Stromal cell of bone marrow (primary cell): ENCODE results near the gene NCBP3.

Source experiments
- DNase-seq: peaks from one replicate; pipeline ENCODE4 v3.0.0-alpha.2; 2012; ENCODE audit warnings: low read depth

Gene NCBP3, protein sequence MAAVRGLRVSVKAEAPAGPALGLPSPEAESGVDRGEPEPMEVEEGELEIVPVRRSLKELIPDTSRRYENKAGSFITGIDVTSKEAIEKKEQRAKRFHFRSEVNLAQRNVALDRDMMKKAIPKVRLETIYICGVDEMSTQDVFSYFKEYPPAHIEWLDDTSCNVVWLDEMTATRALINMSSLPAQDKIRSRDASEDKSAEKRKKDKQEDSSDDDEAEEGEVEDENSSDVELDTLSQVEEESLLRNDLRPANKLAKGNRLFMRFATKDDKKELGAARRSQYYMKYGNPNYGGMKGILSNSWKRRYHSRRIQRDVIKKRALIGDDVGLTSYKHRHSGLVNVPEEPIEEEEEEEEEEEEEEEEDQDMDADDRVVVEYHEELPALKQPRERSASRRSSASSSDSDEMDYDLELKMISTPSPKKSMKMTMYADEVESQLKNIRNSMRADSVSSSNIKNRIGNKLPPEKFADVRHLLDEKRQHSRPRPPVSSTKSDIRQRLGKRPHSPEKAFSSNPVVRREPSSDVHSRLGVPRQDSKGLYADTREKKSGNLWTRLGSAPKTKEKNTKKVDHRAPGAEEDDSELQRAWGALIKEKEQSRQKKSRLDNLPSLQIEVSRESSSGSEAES

DNA sequence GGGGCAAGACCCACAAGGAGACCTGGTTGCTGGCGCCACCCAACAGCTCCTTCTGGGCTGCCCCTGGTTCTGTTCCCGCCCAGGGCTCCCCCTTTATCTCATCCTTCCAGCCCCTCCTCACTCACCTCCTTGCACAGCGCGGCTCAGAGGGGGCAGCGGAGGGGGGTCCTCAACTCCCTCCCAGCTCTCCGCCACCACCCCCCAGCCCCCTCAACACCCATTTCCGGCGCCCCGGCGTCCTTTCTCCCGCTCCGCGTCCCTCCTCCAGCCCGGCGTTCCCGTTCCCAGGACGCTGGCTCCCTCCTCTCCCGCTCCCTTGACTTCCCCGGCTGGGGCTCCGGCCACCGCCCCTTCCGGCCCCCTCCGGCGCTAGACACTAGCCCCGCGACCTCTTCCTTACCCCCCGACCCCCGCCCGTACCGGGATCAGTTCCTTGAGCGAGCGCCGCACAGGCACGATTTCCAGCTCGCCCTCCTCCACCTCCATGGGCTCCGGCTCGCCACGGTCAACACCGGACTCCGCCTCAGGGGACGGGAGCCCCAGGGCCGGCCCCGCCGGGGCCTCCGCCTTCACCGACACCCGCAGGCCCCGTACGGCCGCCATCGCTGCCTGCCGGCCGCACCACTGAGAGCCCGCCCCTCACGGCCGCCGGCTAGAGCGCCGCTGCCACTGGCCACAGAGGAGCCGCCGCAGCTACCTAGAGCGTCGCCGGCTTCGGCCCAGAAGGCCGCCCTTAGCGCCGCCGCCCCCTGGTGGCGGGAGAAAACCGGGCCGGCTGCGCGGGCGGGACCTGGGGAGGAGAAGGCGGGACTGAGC lies at the start of gene NCBP3:
TSS of gene NCBP3 (minus strand) at position 626 of the 816 bp plus-strand sequence. CDS start at position 603, 23 bp downstream.
- DNase-seq, result peak; percentile 82

DNA sequence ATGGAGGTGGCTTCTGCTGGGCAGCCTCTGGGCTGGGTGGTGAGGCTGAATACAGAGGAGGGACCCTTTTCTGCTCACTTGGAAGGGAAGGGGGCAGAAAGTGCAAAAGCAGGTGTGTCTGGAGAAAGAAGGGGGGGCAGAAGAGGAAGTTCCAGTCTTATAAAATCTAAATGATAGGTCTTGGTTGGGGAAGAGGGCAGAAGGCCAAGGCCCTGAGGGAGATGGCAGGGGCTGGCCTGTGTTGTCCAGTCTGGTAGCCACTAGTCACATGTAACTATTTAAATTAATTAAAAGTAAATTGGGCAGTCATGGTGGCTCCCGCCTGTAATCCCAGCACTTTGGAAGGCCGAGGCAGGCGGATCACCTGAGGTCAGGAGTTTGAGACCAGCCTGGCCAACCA lies 49.3 kb upstream of the NCBP3 start:
- no peak for DNase-seq

- DNase-seq, result no peak
Measured at GRCh38 chr17:3894911-3895343, 48.9 kb upstream of the NCBP3 start.

GRCh38 chr17:3894188-3894587 lies 48.1 kb upstream of the NCBP3 start:
- no peak for DNase-seq

DNA sequence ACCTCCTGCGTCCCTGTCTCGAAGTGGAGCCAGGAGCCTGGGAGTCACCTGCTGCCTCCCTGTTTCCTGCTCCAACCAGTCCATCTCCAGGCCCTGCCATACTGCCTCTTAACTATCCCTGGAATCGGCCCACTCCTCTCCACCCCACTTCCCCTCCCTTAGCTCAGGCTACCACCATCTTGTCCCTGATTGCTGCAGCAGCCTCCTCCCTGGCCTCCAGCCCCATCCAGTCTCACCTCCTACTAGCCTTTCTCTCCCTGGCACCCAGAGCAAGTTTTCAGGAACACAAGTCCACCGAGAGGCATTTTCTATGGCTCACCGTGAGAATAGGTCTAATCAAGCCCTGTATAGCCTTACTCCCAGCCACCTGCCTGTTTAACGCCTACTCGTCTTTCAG lies 47.7 kb upstream of the NCBP3 start:
- no peak for DNase-seq

DNA sequence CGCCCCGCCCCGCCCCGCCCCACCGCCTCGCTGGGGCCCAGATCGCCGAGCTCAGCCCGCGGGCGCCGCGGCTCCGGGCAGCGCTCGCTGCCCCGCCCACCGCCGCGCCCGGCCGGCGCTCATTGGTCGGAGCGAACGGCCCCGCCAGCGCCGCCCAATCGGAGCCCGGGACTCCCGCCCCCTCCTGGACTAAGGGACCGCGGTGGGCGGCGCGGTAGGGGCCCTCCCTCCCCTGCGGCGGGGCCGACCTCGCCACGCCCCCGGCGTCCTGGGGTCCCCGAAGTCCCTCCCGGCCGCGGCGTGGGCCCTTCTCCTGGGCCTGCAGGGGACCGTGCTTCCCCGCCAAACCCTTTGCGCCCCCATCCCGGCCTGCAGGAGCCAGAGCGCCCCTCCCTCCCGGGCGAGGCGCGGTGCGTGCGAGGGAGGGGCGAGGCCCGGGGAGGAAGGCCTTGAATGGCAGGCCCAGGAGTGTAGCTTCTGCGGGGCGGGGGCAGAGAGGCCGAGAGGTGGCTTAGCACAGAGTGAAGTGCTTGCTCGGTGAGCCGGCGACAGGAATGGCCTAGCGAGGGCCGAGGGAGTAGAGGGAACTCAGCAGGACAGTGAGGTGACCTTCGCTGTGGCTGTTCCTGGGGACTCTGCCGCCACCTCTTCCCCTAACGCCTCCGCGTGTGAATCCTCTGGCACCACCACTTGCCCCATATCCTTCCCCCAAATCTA lies 47.1 kb upstream of the NCBP3 start, which contains the start of gene CAMKK1:
TSS of gene CAMKK1 (minus strand) at position 51 of the 717 bp plus-strand sequence. CDS start 7,366 bp downstream, outside the sequence.
- peak; percentile 67 for DNase-seq

GRCh38 chr17:3892095-3892998 lies 46.3 kb upstream of the NCBP3 start:
- DNase-seq, result peak; percentile 62

- no peak for DNase-seq
Measured at GRCh38 chr17:3891626-3892094, 45.6 kb upstream of the NCBP3 start.

DNA sequence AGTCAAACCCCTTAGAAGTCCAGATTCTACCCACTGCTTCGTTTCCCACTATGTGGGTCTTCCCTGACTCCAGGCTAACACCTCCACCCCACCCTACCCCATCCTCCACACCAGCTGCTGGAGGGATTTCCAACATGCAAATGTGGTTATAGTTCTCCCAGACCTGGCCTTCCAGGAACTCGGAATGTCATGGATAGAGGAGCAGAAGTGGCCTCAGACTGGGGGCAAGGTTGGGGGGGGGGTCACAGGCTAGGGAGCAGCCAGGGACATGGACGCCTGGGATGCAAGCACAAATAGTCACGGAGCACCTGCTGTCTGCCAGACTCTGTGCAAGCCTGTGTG lies 44.8 kb upstream of the NCBP3 start:
- no peak for DNase-seq

GRCh38 chr17:3890082-3890877 lies 44.2 kb upstream of the NCBP3 start:
- peak; percentile 86 for DNase-seq

- DNase-seq, result no peak
Measured at GRCh38 chr17:3889325-3890012, 43.4 kb upstream of the NCBP3 start.

DNA sequence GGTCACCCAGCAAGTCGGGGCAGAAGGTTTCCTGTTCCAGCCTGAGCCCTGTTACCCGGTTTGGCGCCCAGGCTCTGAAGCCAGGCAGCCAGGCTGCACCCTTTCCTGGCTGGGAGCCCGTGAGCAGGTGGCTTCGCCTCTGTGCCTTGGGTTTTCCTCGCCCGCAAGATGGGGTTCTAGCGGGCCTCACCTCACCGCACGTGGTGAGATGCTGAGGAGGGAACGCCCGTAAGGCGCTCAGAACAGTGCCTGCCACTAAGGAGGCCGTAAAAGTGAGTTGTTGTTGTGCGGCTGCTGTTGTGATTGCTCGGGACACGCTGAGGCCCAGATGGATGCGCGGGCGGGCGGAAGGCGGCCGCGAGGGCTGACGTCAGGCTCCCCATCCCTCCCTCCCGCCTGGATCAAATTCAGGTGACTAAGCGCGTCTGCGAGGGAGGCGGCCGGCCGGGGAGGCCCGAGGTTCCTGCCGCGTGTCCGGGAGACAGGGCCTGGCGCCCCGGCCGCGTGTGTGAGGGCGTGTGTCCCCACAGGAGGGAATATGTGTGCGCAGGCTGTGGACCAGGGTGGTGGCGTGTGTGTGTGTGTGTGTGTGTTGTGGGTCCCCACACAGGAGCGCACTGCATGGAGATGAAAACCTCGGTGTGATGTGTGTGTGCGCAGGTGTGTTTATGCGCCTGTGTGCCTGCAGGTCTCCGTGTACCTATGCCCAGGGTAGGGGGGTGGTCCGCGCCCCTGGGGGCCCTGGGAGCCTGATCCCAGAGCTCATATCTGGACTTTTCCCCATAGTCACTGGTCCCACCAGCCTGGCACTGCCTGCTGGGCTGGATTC lies 42.5 kb upstream of the NCBP3 start:
- DNase-seq, result peak; percentile 88

DNA sequence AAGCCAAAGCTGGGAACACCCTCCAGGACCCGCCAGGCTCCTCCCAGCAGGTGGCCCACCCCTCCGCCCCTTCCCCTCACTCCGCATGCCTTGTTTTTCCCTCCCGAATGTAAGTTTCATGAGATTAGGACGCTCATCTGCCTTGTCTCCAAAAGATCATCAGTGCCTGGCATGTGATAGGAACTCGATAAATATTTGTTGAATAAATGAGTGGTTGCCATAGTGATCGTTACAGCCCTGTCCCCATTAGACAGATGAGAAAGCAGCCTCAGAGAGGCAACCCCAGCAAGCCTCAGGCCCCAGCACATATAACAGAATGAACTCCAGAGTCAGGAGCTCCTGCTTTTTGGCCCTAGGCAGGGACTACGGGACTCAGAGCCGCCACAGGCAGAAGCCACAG lies 41.8 kb upstream of the NCBP3 start:
- no peak for DNase-seq

DNA sequence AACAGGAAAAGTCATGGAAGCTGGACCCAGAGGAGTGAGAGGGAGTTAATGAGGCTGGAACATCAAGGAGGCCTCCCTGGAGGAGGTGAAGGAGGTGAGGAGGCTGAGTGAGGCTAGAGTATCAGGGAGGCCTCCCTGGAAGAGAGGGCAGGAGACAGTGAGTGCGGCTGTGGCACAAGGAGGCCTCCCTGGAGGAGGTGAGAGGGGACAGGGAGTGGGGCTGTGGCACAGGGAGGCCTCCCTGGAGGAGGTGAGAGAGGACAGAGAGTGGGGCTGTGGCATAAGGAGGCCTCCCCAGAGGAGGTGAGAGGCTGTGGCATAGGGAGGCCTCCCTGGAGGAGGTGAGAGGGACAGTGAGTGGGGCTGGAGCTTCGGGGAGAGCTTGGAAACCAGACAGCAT lies 41.3 kb upstream of the NCBP3 start:
- no peak for DNase-seq

DNA sequence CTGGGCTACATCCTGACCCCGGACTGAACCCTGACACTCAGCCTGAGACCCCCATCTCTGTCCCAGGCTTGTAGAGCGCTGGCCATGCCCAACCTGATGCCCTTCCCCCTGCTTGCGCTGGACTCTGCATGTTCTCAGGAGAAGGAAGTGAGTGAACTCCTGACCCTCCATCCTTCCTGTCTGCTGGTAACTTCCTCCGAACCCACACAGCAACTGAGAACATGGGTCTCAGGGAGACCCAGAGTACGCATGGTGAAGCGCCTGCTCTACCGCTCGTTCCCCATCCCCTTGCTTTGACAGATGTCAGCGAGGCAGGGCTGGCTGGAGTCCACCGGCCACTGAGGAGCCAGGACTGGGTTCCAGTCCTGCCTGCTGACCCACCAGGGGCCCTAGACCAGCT lies 40.7 kb upstream of the NCBP3 start:
- no peak for DNase-seq

- DNase-seq, result peak; percentile 57
Measured at GRCh38 chr17:3885970-3886369, 39.9 kb upstream of the NCBP3 start.

- no peak for DNase-seq
Measured at GRCh38 chr17:3885271-3885670, 39.2 kb upstream of the NCBP3 start.

DNA sequence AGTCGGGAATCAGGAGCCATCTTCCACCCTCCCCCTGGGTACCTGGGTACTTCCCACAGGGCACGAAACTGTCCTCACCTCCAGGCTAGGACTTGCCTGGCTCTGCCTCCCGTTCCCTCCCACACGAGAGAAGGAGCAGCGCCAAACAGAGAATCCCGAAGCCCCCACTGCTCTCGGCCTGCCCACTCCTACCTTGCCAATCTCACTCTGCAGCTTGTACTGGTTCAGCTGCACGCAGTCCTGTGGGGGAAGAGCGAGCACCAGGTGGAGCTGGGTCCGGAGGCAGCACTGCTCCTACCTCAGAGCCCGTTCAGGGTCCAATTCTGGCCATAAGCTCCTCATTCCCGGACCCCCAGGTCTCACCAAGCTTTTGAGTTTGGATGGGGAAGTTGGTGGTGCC lies 38.1 kb upstream of the NCBP3 start:
- no peak for DNase-seq
